Left lobe of liver (tissue), 2 donors: ENCODE measurements around the gene MZT2A. TPM values are rescaled to one million over a fixed set of nuclear protein-coding genes. Genes with fewer than 3 reads are reported as not detected.
"Not testable (repeated sequence)": the region's sequence is repeated elsewhere in the genome, so short reads cannot be mapped to it uniquely, and the experiment has no call there.

Experiments
- ATAC-seq: fragments of 200-7000 bp; cut with Tn5 transposase; one replicate; pipeline ENCODE4 v1.9.1; 2020; ENCODE audit warnings: mild to moderate bottlenecking, moderate library complexity
- DNase-seq: peaks from one replicate; pipeline ENCODE4 v3.0.0-alpha.2; 2020; ENCODE audit warnings: low spot score
- total RNA-seq: library from RNA; stranded (reverse); gene quantifications from one replicate; pipeline ENCODE4 v1.2.1, GENCODE V29; 2021
- donor health status: DM: no; HTN: no; CAD: no; lungs with moderate emphysema.
- donor health status: DM: no; HTN: yes; CAD: no.

The MZT2A gene
- total RNA-seq, 1 donor from 2014 or later = 60.2 TPM

DNA sequence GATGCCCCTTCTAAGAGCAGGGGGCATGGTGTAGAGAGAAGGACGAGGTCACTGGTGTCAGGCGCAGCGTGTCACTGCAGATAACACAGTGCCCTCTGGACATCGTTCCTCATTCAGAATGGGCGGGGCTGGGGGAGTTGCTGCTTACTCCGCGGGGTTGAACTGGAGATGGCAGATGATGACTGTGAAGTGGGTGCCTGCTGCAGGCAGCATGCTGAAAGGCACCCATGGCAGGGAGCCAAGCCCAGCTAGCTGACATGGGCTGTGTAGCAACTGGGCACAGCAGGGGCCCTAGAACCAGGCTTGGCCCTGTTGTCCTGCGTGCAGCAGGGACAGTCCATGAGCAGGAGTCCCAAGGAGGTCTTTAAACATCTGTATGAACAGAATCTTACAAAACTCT is 20.6 kb downstream of the MZT2A start:
- not testable (repeated sequence) for ATAC-seq, DNase-seq

DNA sequence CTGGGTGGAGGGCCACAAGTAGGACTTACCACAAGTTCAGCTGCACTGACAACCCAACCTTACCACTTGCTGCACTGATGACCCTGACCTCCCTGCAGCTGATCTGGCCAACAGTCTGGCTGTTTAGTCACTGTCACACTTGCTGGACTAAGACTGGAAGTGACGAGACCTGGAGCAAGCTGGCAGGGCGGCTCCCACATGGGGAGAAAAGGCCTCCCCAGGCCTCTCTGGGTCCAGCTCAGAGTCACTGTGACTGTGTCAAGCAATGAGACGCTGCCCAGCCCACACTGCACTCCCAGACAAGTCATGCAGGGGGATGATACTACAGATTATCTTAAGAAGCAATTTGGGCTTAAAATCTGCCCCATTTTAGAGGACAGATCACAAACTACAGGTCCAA is 21.3 kb downstream of the MZT2A start:
- DNase-seq, ATAC-seq: not testable (repeated sequence)

DNA sequence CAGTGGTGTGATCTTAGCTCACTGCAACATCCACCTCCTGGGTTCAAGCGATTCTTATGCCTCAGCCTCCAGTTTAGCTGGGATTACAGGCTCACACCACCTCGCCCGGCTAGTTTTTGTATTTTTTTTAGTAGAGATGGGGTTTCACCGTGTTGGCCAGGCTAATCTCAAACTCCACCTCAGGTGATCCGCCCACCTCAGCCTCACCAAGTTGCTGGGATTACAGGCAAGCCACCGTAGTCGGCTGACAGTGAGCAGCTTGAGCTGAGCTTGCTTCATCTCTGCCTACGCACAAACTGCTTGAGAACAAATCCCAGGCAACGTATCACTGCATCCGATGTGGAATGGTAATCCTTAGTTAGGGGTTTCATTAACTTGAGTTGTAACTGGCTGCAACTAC is 24.5 kb downstream of the MZT2A start:
- not testable (repeated sequence) for DNase-seq, ATAC-seq

DNA sequence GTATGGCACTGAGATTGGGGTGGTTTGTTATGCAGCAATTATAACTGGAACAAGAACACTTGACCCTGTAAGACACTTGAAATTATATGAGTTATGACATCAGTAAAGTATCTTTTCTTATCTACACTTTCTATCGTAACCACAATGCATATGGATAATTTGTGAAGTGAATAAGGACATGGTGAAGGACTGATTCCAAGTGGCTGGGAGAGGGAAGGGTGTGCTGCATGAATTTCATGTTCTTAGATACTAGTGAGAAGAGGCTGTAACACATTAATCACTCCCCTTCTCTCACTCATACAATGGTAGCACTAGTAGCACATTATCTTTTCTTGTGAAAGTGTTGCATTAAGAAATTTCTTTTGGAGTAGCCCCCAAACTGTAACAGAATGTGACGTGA is 37.3 kb downstream of the MZT2A start:
- ATAC-seq, DNase-seq: not testable (repeated sequence)

DNA sequence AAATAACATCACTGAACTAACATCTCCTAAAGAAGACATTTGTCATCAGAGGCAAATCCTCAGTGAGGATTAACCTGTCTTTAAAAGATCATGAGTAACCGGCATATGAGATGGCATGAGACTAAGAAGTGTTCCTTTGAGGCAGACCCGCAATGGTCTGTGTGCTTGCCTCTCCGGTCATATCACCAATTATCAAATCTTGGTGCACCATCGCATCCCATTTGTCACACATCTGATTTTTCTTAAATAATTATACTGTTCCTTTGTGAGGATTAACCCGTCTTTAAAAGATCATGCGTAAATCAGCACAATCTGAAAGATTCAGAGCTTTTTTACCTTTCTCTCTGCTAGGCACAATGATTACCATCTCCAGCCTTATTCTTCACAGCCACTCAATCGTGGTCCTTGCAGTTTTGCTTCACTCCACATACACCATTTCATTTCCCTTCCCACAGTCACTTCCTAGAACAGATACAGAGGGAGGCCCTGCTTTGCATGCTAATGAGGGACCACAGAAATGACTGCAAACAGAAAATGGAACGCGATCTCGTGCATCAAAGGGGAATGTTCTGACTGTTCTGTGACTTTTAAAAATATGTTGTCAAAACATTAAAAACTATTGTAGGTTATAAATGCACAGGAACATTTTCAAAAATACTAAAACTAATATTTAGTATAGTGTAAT is 40.8 kb downstream of the MZT2A start:
- not testable (repeated sequence) for ATAC-seq

DNA sequence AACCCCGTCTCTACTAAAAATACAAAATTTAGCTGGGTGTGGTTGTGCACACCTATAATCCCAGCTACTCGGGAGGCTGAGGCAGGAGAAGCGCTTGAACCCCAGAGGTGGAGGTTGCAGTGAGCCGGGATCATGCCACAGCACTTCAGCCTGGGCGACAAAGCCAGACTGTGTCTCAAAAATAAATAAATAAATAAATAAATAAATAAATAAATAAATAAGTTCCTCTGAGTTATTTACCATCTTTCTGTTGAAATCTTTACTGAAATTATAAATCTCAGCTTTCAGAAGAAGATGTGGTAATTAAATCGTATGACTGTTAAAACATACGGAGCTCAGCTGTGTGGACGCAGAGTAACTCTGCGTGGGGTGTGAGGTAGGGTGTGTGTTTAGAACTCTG is 44.2 kb downstream of the MZT2A start:
- not testable (repeated sequence) for DNase-seq, ATAC-seq

More for the DNA sequence above, 40.8 kb downstream of the MZT2A start:
- DNase-seq = not testable (repeated sequence)

DNA sequence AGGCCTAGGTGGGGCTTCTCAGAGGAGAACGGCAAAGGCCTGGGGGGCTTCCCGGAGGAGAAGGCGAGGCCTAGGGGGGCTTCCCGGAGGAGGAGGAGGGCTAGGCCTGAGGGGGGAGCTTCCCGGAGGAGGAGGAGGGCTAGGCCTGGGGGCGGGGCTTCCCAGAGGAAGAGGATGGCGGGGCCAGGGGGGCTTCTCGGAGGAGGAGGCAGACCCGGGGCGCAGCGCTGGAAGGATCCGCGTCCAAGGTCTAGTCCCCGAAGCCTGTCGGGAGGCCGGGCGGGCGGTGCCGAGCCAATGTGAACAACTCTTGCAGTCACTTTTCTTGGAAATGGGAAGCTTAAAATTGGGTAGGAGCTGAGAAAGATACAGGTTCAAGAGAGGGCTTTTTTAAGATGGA is 46.3 kb downstream of the MZT2A start:
- ATAC-seq (no peak), DNase-seq (no peak)

DNA sequence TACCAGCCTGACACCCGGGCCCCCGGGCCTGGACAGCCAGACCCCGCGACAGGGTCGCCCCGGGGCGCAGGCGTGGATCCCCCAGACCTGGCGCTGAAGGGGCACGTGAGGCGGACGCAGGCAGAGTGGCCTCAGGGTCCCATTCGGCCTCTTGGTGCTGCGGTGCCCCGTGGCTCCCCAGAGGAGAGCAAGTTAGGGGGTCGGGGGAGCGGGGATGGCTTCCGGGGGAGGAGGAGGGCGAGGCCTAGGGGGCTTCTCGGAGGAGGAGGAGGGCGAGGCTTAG is 46.7 kb downstream of the MZT2A start:
- not testable (repeated sequence) for DNase-seq, ATAC-seq

DNA sequence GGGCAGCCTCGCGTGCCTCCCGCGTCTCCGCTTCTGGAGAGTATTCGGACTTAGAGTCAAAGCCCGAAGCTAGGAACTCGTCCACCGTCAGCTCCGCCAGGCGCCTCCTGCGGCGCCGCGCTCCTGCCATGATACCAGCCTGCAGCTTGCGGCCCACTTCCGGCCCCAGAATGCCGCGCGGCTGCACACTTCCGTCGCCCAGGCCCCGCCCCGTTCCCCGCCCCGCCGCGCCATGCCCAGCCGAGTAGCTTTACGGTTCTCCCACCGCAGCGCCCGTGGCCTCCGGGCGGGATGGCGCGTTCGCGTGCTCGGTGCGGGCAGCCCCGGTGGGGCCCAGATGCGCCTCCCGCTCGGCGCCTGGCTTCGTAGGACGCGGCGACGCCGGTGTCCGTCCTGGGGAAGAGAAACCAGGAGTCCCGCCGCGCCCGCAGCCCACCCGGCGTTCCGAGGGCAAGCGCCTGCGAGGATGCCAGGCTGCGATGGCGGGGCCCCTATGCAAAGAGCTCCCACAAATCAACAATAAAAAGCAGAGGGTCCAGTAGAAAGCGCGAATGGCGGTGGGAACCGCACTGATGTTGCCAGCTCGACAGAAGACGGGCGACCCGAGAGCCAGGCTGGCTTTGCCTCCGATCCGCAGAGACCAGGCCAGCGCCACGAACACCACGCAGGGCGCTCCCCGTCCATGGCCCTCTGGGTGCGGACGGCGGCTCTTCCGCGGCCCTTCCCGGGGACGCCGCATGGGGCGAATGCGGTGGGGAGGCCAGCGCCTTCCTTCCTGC is 47.3 kb downstream of the MZT2A start:
- not testable (repeated sequence) for DNase-seq, ATAC-seq

DNA sequence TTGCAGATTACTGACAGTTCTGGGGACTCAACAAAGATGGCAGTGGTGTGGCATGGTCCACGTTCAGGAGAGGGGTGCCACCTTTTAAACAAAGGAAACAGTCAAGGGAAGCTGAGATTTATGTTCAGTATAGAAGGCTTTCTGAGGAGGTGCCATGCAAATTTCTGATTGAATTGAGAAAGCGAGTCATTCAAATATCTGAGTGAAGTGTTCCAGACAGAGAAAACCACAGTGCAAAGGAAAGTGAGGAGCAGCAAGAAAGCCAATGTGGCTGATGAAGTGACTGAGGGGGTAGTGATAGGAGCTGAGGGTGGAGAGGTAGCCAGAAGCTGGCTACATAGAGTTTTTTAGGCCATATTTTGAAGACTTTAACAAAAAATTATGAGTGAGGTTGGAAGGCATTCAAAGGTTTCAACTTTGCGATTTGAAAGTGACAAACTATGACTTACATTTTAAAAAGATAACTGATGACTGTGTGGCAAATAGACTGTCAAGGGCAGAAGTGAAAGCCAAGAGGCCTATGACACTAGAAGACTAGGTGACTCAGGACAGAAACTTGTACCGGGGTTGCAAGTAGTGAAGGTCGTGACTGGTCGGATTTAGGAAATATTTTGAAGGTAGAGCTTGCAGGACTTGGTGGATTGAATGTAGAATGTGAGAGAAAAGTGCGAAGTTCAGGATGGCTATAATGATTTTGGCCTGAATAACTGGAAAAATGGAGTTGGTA is 51.3 kb downstream of the MZT2A start:
- DNase-seq, ATAC-seq: not testable (repeated sequence)

Other genes starting within 250 kb of the MZT2A start
- not detected for gene RAB6D, start 128.2 kb downstream of the MZT2A start, total RNA-seq
- gene TUBA3D, start 16.3 kb downstream of the MZT2A start, total RNA-seq = 0.15 TPM
- gene CCDC74A, start 35.5 kb upstream of the MZT2A start, total RNA-seq = 0.30 TPM